Fibroblast of lung (primary cell): ENCODE results near the gene SELENBP1. TPM values are rescaled to one million over a fixed set of nuclear protein-coding genes. Genes with fewer than 3 reads are reported as not detected.

Experiments used
- DNase-seq, 2 donors: peaks; one replicate each; pipeline versions ENCODE4 v3.0.0 to v3.0.0-alpha.2; 2010; ENCODE audit warnings: low read depth in 2 of 2
- H2AFZ ChIP-seq: 2 replicates; pipeline ENCODE4 v1.5.1; 2012; ENCODE audit warnings: low read length, control low read depth, inconsistent platforms
- H3K27ac ChIP-seq: 2 replicates; pipeline ENCODE4 v1.5.1; 2011; ENCODE audit warnings: low read length, control low read depth; ENCODE audit not compliant: insufficient read depth
- H3K27me3 ChIP-seq: 2 replicates; pipeline ENCODE4 v1.5.1; 2011; ENCODE audit warnings: mild to moderate bottlenecking, low read length; ENCODE audit not compliant: control insufficient read depth, insufficient read depth
- H3K36me3 ChIP-seq: 2 replicates; pipeline ENCODE4 v1.5.1; 2011; ENCODE audit warnings: low read length; ENCODE audit not compliant: control insufficient read depth, insufficient read depth
- H3K4me1 ChIP-seq: 2 replicates; pipeline ENCODE4 v1.5.1; 2011; ENCODE audit warnings: low read length; ENCODE audit not compliant: control insufficient read depth, insufficient read depth; ENCODE audit errors: extremely low read depth
- H3K4me2 ChIP-seq: 2 replicates; pipeline ENCODE4 v1.5.1; 2011; ENCODE audit warnings: low read length, control low read depth; ENCODE audit not compliant: insufficient read depth; ENCODE audit errors: extremely low read depth
- H3K4me3 ChIP-seq, 4 experiments: fragments of 200-600 bp in 1 of 4; sonication (generic) in 1 of 4; replicated peaks in 1 of 4; 2 replicates each; pipeline ENCODE4 v1.5.1; 2011 to 2016; ENCODE audit warnings: low read length in 4 of 4, low read depth in 3 of 4, mild to moderate bottlenecking in 3 of 4, control low read depth in 2 of 4, inconsistent platforms in 1 of 4, mixed read lengths in 1 of 4; ENCODE audit not compliant: insufficient read depth in 1 of 4; ENCODE audit errors: control extremely low read depth in 1 of 4
- H3K79me2 ChIP-seq: 2 replicates; pipeline ENCODE4 v1.5.1; 2012; ENCODE audit warnings: mild to moderate bottlenecking, low read length, inconsistent platforms; ENCODE audit not compliant: control insufficient read depth, insufficient read depth
- H3K9ac ChIP-seq: 2 replicates; pipeline ENCODE4 v1.5.1; 2011; ENCODE audit warnings: mild to moderate bottlenecking, low read length, control low read depth; ENCODE audit not compliant: insufficient read depth
- H3K9me3 ChIP-seq: 2 replicates; pipeline ENCODE4 v1.5.1; 2012; ENCODE audit warnings: low read depth, low read length; ENCODE audit not compliant: control insufficient read depth, insufficient read depth
- H4K20me1 ChIP-seq: 2 replicates; pipeline ENCODE4 v1.5.1; 2011; ENCODE audit warnings: low read length; ENCODE audit not compliant: control insufficient read depth, insufficient read depth; ENCODE audit errors: extremely low read depth
- CTCF ChIP-seq, 2 donors: IDR thresholded peaks in 1 of 2; conservative IDR thresholded peaks in 1 of 2; 1 replicate in 1 of 2; 2 replicates in 1 of 2; pipeline ENCODE4 v1.5.1; 2011 to 2012; ENCODE audit warnings: low read length in 2 of 2, control low read depth in 1 of 2, inconsistent platforms in 1 of 2, low read depth in 1 of 2, mild to moderate bottlenecking in 1 of 2
- EZH2 ChIP-seq: IDR thresholded peaks from 2 replicates; pipeline ENCODE4 v1.5.1; 2012; ENCODE audit warnings: low read length, control low read depth, mild to moderate bottlenecking; ENCODE audit errors: missing control alignments
- polyA plus RNA-seq, 2 donors: library from polyadenylated mRNA; depleted of rRNA in 1 of 2; stranded (reverse) in 1 of 2; unstranded in 1 of 2; fragments of >200 nt; gene quantifications; 2 replicates each; pipeline ENCODE4 v1.2.1, GENCODE V29; 2011 to 2012; ENCODE audit warnings: missing spikeins in 1 of 2
- total RNA-seq: library from RNA; depleted of rRNA; stranded (reverse); fragments of >200 nt; gene quantifications from 2 replicates; pipeline ENCODE4 v1.2.1, GENCODE V29; 2014

SELENBP1 gene
- total and polyA plus RNA-seq, 2 donors (not counting 1 experiment from before 2014, with no cell fraction given): 65.9 to 85.4 TPM

GRCh38 chr1:151367658-151368392 is 4.7 kb downstream of the SELENBP1 start:
- Histone ChIP-seq H3K4me3 (no peak overlapping the region), H3K4me2 (no peak overlapping the region), H3K9ac (no peak overlapping the region), H3K9me3 (no peaks in the 10 kb centered on the region), H2AFZ (no peak overlapping the region), H4K20me1 (no peaks in the 10 kb centered on the region), H3K36me3 (peaks cover 1% of the 10 kb centered on the region), H3K79me2 (no peaks in the 10 kb centered on the region), H3K27ac (no peak overlapping the region), H3K27me3 (no peaks in the 10 kb centered on the region), H3K4me1 (peaks cover 3% of the 10 kb centered on the region)
- DNase-seq: no peak
- TF ChIP-seq EZH2 (no peak), CTCF (conservative IDR thresholded peaks at IDR 0.05 in 1 of 2, IDR thresholded peaks at IDR 0.05 in 1 of 2; ENCODE audit: low read depth in 1 of 2, low read length in 2 of 2) (no peak)

- H3K9ac ChIP-seq: no peak overlapping the region
- no peaks in the 10 kb centered on the region for H4K20me1 ChIP-seq
- peaks cover 1% of the 10 kb centered on the region for H3K36me3 ChIP-seq
- no peak for DNase-seq
- no peaks in the 10 kb centered on the region for H3K79me2 ChIP-seq
- no peak overlapping the region for H3K27ac ChIP-seq
- H3K4me3 ChIP-seq: no peak overlapping the region
- no peak overlapping the region for H2AFZ ChIP-seq
- H3K9me3 ChIP-seq: no peaks in the 10 kb centered on the region
- H3K4me1 ChIP-seq: no peaks in the 10 kb centered on the region
- H3K27me3 ChIP-seq: no peaks in the 10 kb centered on the region
- H3K4me2 ChIP-seq: no peak overlapping the region
- TF ChIP-seq CTCF (conservative IDR thresholded peaks at IDR 0.05 in 1 of 2, IDR thresholded peaks at IDR 0.05 in 1 of 2; ENCODE audit: low read depth in 1 of 2, low read length in 2 of 2) (no peak), EZH2 (no peak)
Measured at GRCh38 chr1:151364996-151365395, 7.5 kb downstream of the SELENBP1 start.

- no peaks in the 10 kb centered on the region for H4K20me1 ChIP-seq
- H3K4me2 ChIP-seq: no peak overlapping the region
- no peaks in the 10 kb centered on the region for H3K27me3 ChIP-seq
- H2AFZ ChIP-seq: no peak overlapping the region
- no peak overlapping the region for H3K9ac ChIP-seq
- no peaks in the 10 kb centered on the region for H3K9me3 ChIP-seq
- no peak overlapping the region for H3K4me3 ChIP-seq
- no peak for DNase-seq
- H3K36me3 ChIP-seq: peaks cover 1% of the 10 kb centered on the region
- H3K27ac ChIP-seq: no peak overlapping the region
- no peaks in the 10 kb centered on the region for H3K4me1 ChIP-seq
- H3K79me2 ChIP-seq: no peaks in the 10 kb centered on the region
- TF ChIP-seq EZH2: no peak
- no peak for TF ChIP-seq CTCF (conservative IDR thresholded peaks at IDR 0.05 in 1 of 2, IDR thresholded peaks at IDR 0.05 in 1 of 2; ENCODE audit: low read depth in 1 of 2, low read length in 2 of 2)
Measured at GRCh38 chr1:151362308-151363155, 10.0 kb downstream of the SELENBP1 start.
